Mesendoderm (in vitro differentiated cells): ENCODE measurements around the gene CRYBG1.
"Not testable (repeated sequence)": the region's sequence is repeated elsewhere in the genome, so short reads cannot be mapped to it uniquely, and the experiment has no call there.

Experiments used
- DNase-seq: peaks from one replicate; pipeline ENCODE4 v3.0.0; 2013
- H2AK5ac ChIP-seq: 2 replicates; pipeline ENCODE4 v1.6.1; 2013; ENCODE audit warnings: low read length, inconsistent platforms
- H2BK120ac ChIP-seq: 2 replicates; pipeline ENCODE4 v1.6.1; 2013; ENCODE audit warnings: low read depth, mild to moderate bottlenecking, low read length, moderate library complexity, mixed read lengths
- H2BK15ac ChIP-seq: replicated peaks from 2 replicates; pipeline ENCODE4 v1.6.1; 2013; ENCODE audit warnings: low read depth, mild to moderate bottlenecking, moderate library complexity
- H2BK5ac ChIP-seq: 2 replicates; pipeline ENCODE4 v1.6.1; 2013; ENCODE audit warnings: low read length, inconsistent platforms
- H3K18ac ChIP-seq: 2 replicates; pipeline ENCODE4 v1.6.1; 2013; ENCODE audit warnings: mild to moderate bottlenecking, low read length, mixed read lengths
- H3K23ac ChIP-seq: one replicate; pipeline ENCODE4 v1.6.1; 2013; ENCODE audit warnings: low read length
- H3K27ac ChIP-seq: 2 replicates; pipeline ENCODE4 v1.5.1; 2013; ENCODE audit warnings: low read depth, mild to moderate bottlenecking, inconsistent platforms, low read length, moderate library complexity
- H3K27me3 ChIP-seq: 2 replicates; pipeline ENCODE4 v1.6.1; 2013; ENCODE audit warnings: low read length, control low read depth, mild to moderate bottlenecking, inconsistent platforms; ENCODE audit not compliant: insufficient read depth, poor library complexity
- H3K36me3 ChIP-seq: 2 replicates; pipeline ENCODE4 v1.6.1; 2013; ENCODE audit warnings: low read length, inconsistent platforms; ENCODE audit not compliant: control insufficient read depth, insufficient read depth
- H3K4ac ChIP-seq: one replicate; pipeline ENCODE4 v1.6.1; 2013; ENCODE audit warnings: low read depth, mild to moderate bottlenecking, low read length, moderate library complexity
- H3K4me1 ChIP-seq: 2 replicates; pipeline ENCODE4 v1.6.1; 2013; ENCODE audit warnings: low read depth, low read length, inconsistent platforms; ENCODE audit not compliant: control insufficient read depth
- H3K4me2 ChIP-seq: 2 replicates; pipeline ENCODE4 v1.6.1; 2013; ENCODE audit warnings: low read length
- H3K4me3 ChIP-seq: 2 replicates; pipeline ENCODE4 v1.5.1; 2013; ENCODE audit warnings: mild to moderate bottlenecking, low read length
- H3K56ac ChIP-seq: one replicate; pipeline ENCODE4 v1.6.1; 2013; ENCODE audit warnings: low read length
- H3K79me1 ChIP-seq: 2 replicates; pipeline ENCODE4 v1.6.1; 2013; ENCODE audit warnings: low read length, inconsistent platforms
- H3K79me2 ChIP-seq: 2 replicates; pipeline ENCODE4 v1.6.1; 2013; ENCODE audit warnings: mild to moderate bottlenecking, low read length; ENCODE audit not compliant: control insufficient read depth, insufficient read depth
- H3K9ac ChIP-seq: 2 replicates; pipeline ENCODE4 v1.6.1; 2013; ENCODE audit warnings: low read length, inconsistent platforms
- H4K5ac ChIP-seq: one replicate; pipeline ENCODE4 v1.6.1; 2013; ENCODE audit warnings: low read length
- H4K8ac ChIP-seq: one replicate; pipeline ENCODE4 v1.6.1; 2013; ENCODE audit warnings: low read depth, mild to moderate bottlenecking, control low read depth, low read length, moderate library complexity
- WGBS: extraction: QIAGEN DNeasy Blood & Tissue Kit; methylation state at CpG from one replicate; pipeline ENCODE4 v1.1.7; 2013; ENCODE audit warnings: low lambda C conversion rate, missing lambda C conversion rate; ENCODE audit not compliant: insufficient coverage; ENCODE audit errors: extremely low coverage; 5-methylcytosine and 5-hydroxymethylcytosine counted together

Gene CRYBG1

GRCh38 chr6:106581468-106581867 lies 221.0 kb downstream of the CRYBG1 start:
- Histone ChIP-seq H2AK5ac (no peak overlapping the region), H3K4ac (no peak overlapping the region), H2BK15ac (no peak overlapping the region), H3K36me3 (peaks cover 1% of the 10 kb centered on the region), H2BK5ac (no peak overlapping the region), H3K27me3 (no peaks in the 10 kb centered on the region), H3K56ac (no peak overlapping the region), H3K79me1 (no peaks in the 10 kb centered on the region), H2BK120ac (no peak overlapping the region), H3K4me2 (no peak overlapping the region), H3K27ac (no peak overlapping the region), H3K9ac (no peak overlapping the region), H3K4me3 (no peak overlapping the region), H3K79me2 (no peaks in the 10 kb centered on the region), H3K23ac (no peak overlapping the region), H3K4me1 (no peaks in the 10 kb centered on the region), H4K5ac (no peak overlapping the region), H3K18ac (no peak overlapping the region), H4K8ac (no peak overlapping the region)
- WGBS = no CpG with 5 or more reads among the region's 1 CpG
- DNase-seq = no peak

GRCh38 chr6:106586815-106587415 lies 226.4 kb downstream of the CRYBG1 start:
- Histone ChIP-seq H3K18ac (no peak overlapping the region), H3K27ac (no peak overlapping the region), H3K4me2 (no peak overlapping the region)

GRCh38 chr6:106588937-106589336 lies 228.4 kb downstream of the CRYBG1 start:
- not testable (repeated sequence) for H3K23ac ChIP-seq, H3K79me2 ChIP-seq, H3K4me1 ChIP-seq, DNase-seq, H3K56ac ChIP-seq, H2BK15ac ChIP-seq, H3K4me2 ChIP-seq, H3K4ac ChIP-seq, H2AK5ac ChIP-seq, H2BK5ac ChIP-seq, H3K18ac ChIP-seq, H3K27ac ChIP-seq, H3K79me1 ChIP-seq, H3K27me3 ChIP-seq, H3K9ac ChIP-seq, H3K4me3 ChIP-seq, H4K8ac ChIP-seq, H3K36me3 ChIP-seq, H2BK120ac ChIP-seq, H4K5ac ChIP-seq
- WGBS = no CpG with 5 or more reads among the region's 5 CpGs

More at GRCh38 chr6:106586815-106587415, 226.4 kb downstream of the CRYBG1 start:
- no peak overlapping the region for H4K8ac ChIP-seq
- H3K4me3 ChIP-seq = no peak overlapping the region
- no peak overlapping the region for H2AK5ac ChIP-seq
- no peaks in the 10 kb centered on the region for H3K79me2 ChIP-seq
- no CpG with 5 or more reads among the region's 4 CpGs for WGBS
- no peak overlapping the region for H3K4ac ChIP-seq
- H3K23ac ChIP-seq = no peak overlapping the region
- H3K36me3 ChIP-seq = peaks cover 1% of the 10 kb centered on the region
- DNase-seq = no peak
- no peaks in the 10 kb centered on the region for H3K27me3 ChIP-seq
- no peak overlapping the region for H2BK5ac ChIP-seq
- H3K4me1 ChIP-seq = no peaks in the 10 kb centered on the region
- no peaks in the 10 kb centered on the region for H3K79me1 ChIP-seq
- H2BK120ac ChIP-seq = no peak overlapping the region
- no peak overlapping the region for H3K9ac ChIP-seq
- no peak overlapping the region for H3K56ac ChIP-seq
- H4K5ac ChIP-seq = no peak overlapping the region
- no peak overlapping the region for H2BK15ac ChIP-seq

- no peak overlapping the region for H3K18ac ChIP-seq
Measured at GRCh38 chr6:106591111-106591825, 230.8 kb downstream of the CRYBG1 start.

GRCh38 chr6:106599440-106599839 lies 238.9 kb downstream of the CRYBG1 start:
- Histone ChIP-seq H3K56ac (no peak overlapping the region), H3K4ac (no peak overlapping the region), H2BK15ac (no peak overlapping the region), H3K9ac (no peak overlapping the region), H3K36me3 (no peaks in the 10 kb centered on the region), H3K79me1 (no peaks in the 10 kb centered on the region), H3K23ac (no peak overlapping the region), H2BK120ac (no peak overlapping the region), H3K4me2 (no peak overlapping the region), H2AK5ac (no peak overlapping the region), H3K79me2 (no peaks in the 10 kb centered on the region), H4K5ac (no peak overlapping the region), H4K8ac (no peak overlapping the region), H3K18ac (no peak overlapping the region), H3K4me1 (no peaks in the 10 kb centered on the region), H3K4me3 (no peak overlapping the region), H3K27ac (no peak overlapping the region), H3K27me3 (no peaks in the 10 kb centered on the region), H2BK5ac (no peak overlapping the region)
- DNase-seq = no peak
- WGBS = no CpG with 5 or more reads among the region's 2 CpGs

More at GRCh38 chr6:106591111-106591825, 230.8 kb downstream of the CRYBG1 start:
- WGBS = no CpG with 5 or more reads among the region's 3 CpGs
- Histone ChIP-seq H3K4me3 (no peak overlapping the region), H3K56ac (no peak overlapping the region), H2BK15ac (no peak overlapping the region), H3K4ac (no peak overlapping the region), H3K79me1 (no peaks in the 10 kb centered on the region), H3K27ac (no peak overlapping the region), H3K23ac (no peak overlapping the region), H2BK5ac (no peak overlapping the region), H3K79me2 (no peaks in the 10 kb centered on the region), H3K27me3 (no peaks in the 10 kb centered on the region), H2AK5ac (no peak overlapping the region), H4K5ac (no peak overlapping the region), H4K8ac (no peak overlapping the region), H2BK120ac (no peak overlapping the region), H3K9ac (no peak overlapping the region), H3K36me3 (no peaks in the 10 kb centered on the region), H3K4me2 (no peak overlapping the region), H3K4me1 (no peaks in the 10 kb centered on the region)
- DNase-seq = peak; percentile 44
